KMS-11 (cell line): ENCODE data around the gene OR10T2.

ENCODE experiments used
- H2AFZ ChIP-seq: fragments of 200-600 bp; sonication (generic); 2 replicates; pipeline ENCODE4 v1.6.1; 2016; ENCODE audit warnings: antibody characterized with exemption, mixed run types, low read depth
- H3K27ac ChIP-seq: fragments of 200-600 bp; sonication (generic); 2 replicates; pipeline ENCODE4 v1.6.1; 2016; ENCODE audit warnings: mild to moderate bottlenecking, mixed run types
- H3K27me3 ChIP-seq: fragments of 200-600 bp; sonication (generic); 2 replicates; pipeline ENCODE4 v1.6.1; 2017; ENCODE audit warnings: mild to moderate bottlenecking, low read depth, mixed run types, moderate library complexity; ENCODE audit not compliant: insufficient read depth
- H3K36me3 ChIP-seq: fragments of 200-600 bp; sonication (generic); 2 replicates; pipeline ENCODE4 v1.6.1; 2017; ENCODE audit warnings: mild to moderate bottlenecking, mixed run types; ENCODE audit not compliant: insufficient read depth
- H3K4me1 ChIP-seq: fragments of 200-600 bp; sonication (generic); 2 replicates; pipeline ENCODE4 v1.6.1; 2016; ENCODE audit warnings: mild to moderate bottlenecking, low read depth, mixed run types; ENCODE audit not compliant: poor library complexity, severe bottlenecking
- H3K4me2 ChIP-seq: fragments of 200-600 bp; sonication (generic); 2 replicates; pipeline ENCODE4 v1.7.0; 2016; ENCODE audit warnings: mild to moderate bottlenecking, mixed run types
- H3K4me3 ChIP-seq: fragments of 200-600 bp; sonication (generic); IDR thresholded peaks from 2 replicates; pipeline ENCODE4 v1.6.1; 2017; ENCODE audit warnings: low read depth, low read length, mixed read lengths; ENCODE audit not compliant: insufficient read depth
- H3K79me2 ChIP-seq: fragments of 200-600 bp; sonication (generic); 2 replicates; pipeline ENCODE4 v1.6.1; 2016; ENCODE audit warnings: low read depth, mixed run types; ENCODE audit not compliant: insufficient read depth
- H3K9ac ChIP-seq: fragments of 200-600 bp; sonication (generic); 2 replicates; pipeline ENCODE4 v1.6.1; 2016; ENCODE audit warnings: mild to moderate bottlenecking, mixed run types
- H4K20me1 ChIP-seq: fragments of 200-600 bp; sonication (generic); 2 replicates; pipeline ENCODE4 v1.6.1; 2016; ENCODE audit warnings: mild to moderate bottlenecking, mixed run types; ENCODE audit not compliant: insufficient read depth
- TF ChIP-seq, protein P1 (sequence below): fragments of 200-600 bp; sonication (generic); conservative IDR thresholded peaks from 2 replicates; pipeline ENCODE4 v1.6.1; 2017; ENCODE audit warnings: low read depth, mild to moderate bottlenecking, antibody characterized with exemption, low read length, moderate library complexity, mixed read lengths

Gene OR10T2

DNA sequence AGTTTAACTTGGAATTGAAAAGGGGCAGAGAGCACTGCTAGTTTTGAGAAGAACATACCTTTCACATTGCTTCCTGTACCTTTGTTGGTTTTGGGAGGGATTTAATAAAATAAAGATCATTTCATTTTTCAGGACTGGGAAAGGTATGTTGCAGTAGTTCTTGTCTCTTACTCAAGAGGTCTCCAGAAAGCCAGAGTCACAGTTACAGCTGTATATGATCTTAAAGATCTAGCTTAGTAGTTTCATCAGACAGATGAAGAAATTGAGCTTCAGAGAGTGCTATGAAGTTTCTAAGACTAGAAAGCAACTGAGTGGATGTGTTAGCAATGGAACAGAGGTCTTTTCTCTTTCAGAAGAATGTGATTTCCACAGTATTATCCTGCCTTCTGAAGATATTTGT lies 25.8 kb upstream of the OR10T2 start:
- H3K36me3 ChIP-seq, result no peaks in the 10 kb centered on the region
- TF ChIP-seq, protein P1, sequence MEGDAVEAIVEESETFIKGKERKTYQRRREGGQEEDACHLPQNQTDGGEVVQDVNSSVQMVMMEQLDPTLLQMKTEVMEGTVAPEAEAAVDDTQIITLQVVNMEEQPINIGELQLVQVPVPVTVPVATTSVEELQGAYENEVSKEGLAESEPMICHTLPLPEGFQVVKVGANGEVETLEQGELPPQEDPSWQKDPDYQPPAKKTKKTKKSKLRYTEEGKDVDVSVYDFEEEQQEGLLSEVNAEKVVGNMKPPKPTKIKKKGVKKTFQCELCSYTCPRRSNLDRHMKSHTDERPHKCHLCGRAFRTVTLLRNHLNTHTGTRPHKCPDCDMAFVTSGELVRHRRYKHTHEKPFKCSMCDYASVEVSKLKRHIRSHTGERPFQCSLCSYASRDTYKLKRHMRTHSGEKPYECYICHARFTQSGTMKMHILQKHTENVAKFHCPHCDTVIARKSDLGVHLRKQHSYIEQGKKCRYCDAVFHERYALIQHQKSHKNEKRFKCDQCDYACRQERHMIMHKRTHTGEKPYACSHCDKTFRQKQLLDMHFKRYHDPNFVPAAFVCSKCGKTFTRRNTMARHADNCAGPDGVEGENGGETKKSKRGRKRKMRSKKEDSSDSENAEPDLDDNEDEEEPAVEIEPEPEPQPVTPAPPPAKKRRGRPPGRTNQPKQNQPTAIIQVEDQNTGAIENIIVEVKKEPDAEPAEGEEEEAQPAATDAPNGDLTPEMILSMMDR, result no peak
- H3K27ac ChIP-seq, result no peak overlapping the region
- H3K4me1 ChIP-seq, result no peaks in the 10 kb centered on the region
- no peak overlapping the region for H3K9ac ChIP-seq
- no peaks in the 10 kb centered on the region for H4K20me1 ChIP-seq
- H3K4me3 ChIP-seq, result no peak overlapping the region
- H3K79me2 ChIP-seq, result no peaks in the 10 kb centered on the region
- no peaks in the 10 kb centered on the region for H3K27me3 ChIP-seq
- H2AFZ ChIP-seq, result no peak overlapping the region
- no peak overlapping the region for H3K4me2 ChIP-seq

DNA sequence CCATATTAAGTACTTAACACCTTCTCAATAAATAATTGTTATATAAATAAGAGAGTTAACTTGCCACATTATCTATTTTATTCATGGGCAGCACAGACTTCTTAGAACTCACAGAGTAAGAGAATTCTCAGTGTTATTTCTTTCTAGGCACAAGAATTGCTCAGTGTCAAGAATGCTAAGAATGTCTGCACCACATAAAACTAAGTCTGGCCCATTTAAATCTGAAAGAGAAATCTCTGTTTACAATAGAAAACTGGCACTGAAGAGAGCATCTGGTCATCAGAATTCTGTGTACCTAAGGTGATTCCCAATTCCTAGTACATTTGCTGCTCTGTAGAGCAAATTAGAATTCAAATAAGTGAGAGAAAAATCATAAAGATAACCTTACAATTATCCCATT lies 22.9 kb upstream of the OR10T2 start:
- H4K20me1 ChIP-seq, result no peaks in the 10 kb centered on the region
- TF ChIP-seq, protein P1, result no peak
- no peak overlapping the region for H3K4me3 ChIP-seq
- no peak overlapping the region for H2AFZ ChIP-seq
- H3K27ac ChIP-seq, result no peak overlapping the region
- no peak overlapping the region for H3K9ac ChIP-seq
- no peaks in the 10 kb centered on the region for H3K27me3 ChIP-seq
- H3K36me3 ChIP-seq, result no peaks in the 10 kb centered on the region
- no peaks in the 10 kb centered on the region for H3K4me1 ChIP-seq
- no peak overlapping the region for H3K4me2 ChIP-seq
- no peaks in the 10 kb centered on the region for H3K79me2 ChIP-seq

DNA sequence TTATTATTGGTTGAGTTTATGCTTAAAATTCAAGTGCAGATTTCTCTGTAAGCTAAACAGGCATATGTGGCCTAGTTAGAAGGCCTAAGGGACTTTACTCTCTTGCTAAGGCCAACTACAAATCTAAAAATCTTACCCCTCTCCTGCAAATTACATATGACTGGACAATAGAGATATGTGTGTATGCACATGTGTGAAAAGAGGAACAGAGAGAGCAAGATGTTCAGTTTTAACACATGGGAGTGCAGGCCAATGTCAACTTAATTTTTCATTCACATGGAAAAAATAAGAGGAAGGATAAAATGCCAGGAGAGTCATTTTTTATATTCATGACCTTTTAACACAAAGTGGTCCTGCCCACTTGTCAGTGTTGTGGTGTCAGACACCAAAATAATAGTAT lies 18.3 kb upstream of the OR10T2 start:
- H2AFZ ChIP-seq, result no peak overlapping the region
- TF ChIP-seq, protein P1, result no peak

DNA sequence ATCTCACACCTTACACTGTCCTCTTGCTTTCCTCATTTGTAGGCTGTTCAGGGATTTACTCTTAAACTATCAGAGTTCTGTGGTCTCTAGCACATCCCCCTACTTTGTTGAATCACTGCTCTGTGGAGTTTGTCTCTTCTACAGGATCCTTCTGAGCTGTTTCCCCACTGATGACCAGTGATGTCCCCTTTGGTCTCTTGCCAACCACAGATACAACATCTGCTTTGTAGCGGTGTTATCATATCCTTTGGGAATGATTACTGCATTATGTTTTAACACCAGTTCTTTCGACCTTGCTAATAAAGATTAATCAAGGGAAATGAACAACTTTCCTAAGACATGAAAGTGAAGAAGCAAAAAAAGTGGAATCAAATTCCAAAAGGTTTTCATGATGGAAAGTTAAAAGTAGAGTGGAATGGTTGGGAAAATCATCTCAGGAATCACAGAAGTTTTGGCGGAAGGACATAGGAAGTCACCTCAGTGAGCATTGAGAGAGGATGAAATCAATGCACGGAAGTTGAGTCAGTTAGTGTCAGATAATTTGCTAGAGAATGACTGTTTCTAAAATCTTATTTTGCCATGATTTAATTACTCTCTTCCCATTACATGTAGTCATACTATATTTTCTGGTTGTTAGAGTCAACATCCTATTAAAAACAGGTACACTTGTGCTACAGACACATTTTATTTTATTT lies 15.5 kb upstream of the OR10T2 start:
- H3K4me2 ChIP-seq, result no peak overlapping the region
- TF ChIP-seq, protein P1, result no peak
- H3K27me3 ChIP-seq, result no peaks in the 10 kb centered on the region
- no peak overlapping the region for H3K9ac ChIP-seq
- H3K36me3 ChIP-seq, result no peaks in the 10 kb centered on the region
- no peak overlapping the region for H3K27ac ChIP-seq
- H3K79me2 ChIP-seq, result no peaks in the 10 kb centered on the region
- no peak overlapping the region for H2AFZ ChIP-seq
- no peaks in the 10 kb centered on the region for H3K4me1 ChIP-seq
- H4K20me1 ChIP-seq, result no peaks in the 10 kb centered on the region
- H3K4me3 ChIP-seq, result no peak overlapping the region

More for the DNA sequence above, 18.3 kb upstream of the OR10T2 start:
- Histone ChIP-seq H3K9ac (no peak overlapping the region), H3K27me3 (no peaks in the 10 kb centered on the region), H3K36me3 (no peaks in the 10 kb centered on the region), H3K4me2 (no peak overlapping the region), H4K20me1 (no peaks in the 10 kb centered on the region), H3K4me3 (no peak overlapping the region), H3K27ac (no peak overlapping the region), H3K79me2 (no peaks in the 10 kb centered on the region), H3K4me1 (no peaks in the 10 kb centered on the region)
